ENCODE data around the gene PBX2.

Gene PBX2

GRCh38 chr6:32190054-32190851, at the start of gene PBX2:
Gene PBX2, minus strand, starts transcription at chr6:32190202. Its CDS starts 287 bp downstream, at chr6:32189915.
- TF ChIP-seq CTCF (IDR thresholded peaks at IDR 0.05; ENCODE audit: borderline replicate concordance, control extremely low read depth, extremely low read depth, insufficient read depth, missing control alignments): peak; percentile 5
- in situ Hi-C loops (cut with MboI; ENCODE audit: low sequenced_read_pairs, unreplicated experiment): no loop called here
- peak; percentile 89 for DNase-seq (ENCODE audit: low spot score)

GRCh38 chr6:32239462-32239861, 49.5 kb upstream of the PBX2 start:
- no peak for DNase-seq (ENCODE audit: low spot score)
- no peak for TF ChIP-seq CTCF (IDR thresholded peaks at IDR 0.05; ENCODE audit: borderline replicate concordance, control extremely low read depth, extremely low read depth, insufficient read depth, missing control alignments)
- in situ Hi-C loops (cut with MboI; ENCODE audit: low sequenced_read_pairs, unreplicated experiment): loop anchor here (25.0 kb wide), 1 partner anchor 548 kb away; no protein-coding TSS in a partner anchor

GRCh38 chr6:32234934-32235333, 44.9 kb upstream of the PBX2 start:
- in situ Hi-C loops (cut with MboI; ENCODE audit: low sequenced_read_pairs, unreplicated experiment): loop anchor here (25.0 kb wide), 1 partner anchor 552 kb away; no protein-coding TSS in a partner anchor
- peak; percentile 40 for DNase-seq (ENCODE audit: low spot score)

GRCh38 chr6:32226434-32226833, 36.4 kb upstream of the PBX2 start:
- in situ Hi-C loops (cut with MboI; ENCODE audit: low sequenced_read_pairs, unreplicated experiment): loop anchor here (25.0 kb wide), 1 partner anchor 561 kb away; no protein-coding TSS in a partner anchor
- DNase-seq (ENCODE audit: low spot score): no peak
- no peak for TF ChIP-seq CTCF (IDR thresholded peaks at IDR 0.05; ENCODE audit: borderline replicate concordance, control extremely low read depth, extremely low read depth, insufficient read depth, missing control alignments)

More at GRCh38 chr6:32234934-32235333, 44.9 kb upstream of the PBX2 start:
- TF ChIP-seq CTCF (IDR thresholded peaks at IDR 0.05; ENCODE audit: borderline replicate concordance, control extremely low read depth, extremely low read depth, insufficient read depth, missing control alignments): peak; percentile 4

- DNase-seq (ENCODE audit: low spot score): no peak
- in situ Hi-C loops (cut with MboI; ENCODE audit: low sequenced_read_pairs, unreplicated experiment): loop anchor here (25.0 kb wide), 1 partner anchor 563 kb away; no protein-coding TSS in a partner anchor
- TF ChIP-seq CTCF (IDR thresholded peaks at IDR 0.05; ENCODE audit: borderline replicate concordance, control extremely low read depth, extremely low read depth, insufficient read depth, missing control alignments): no peak
Measured at GRCh38 chr6:32224696-32225095, 34.7 kb upstream of the PBX2 start.

GRCh38 chr6:32223258-32224235, 33.5 kb upstream of the PBX2 start, which contains the start of gene NOTCH4:
Gene NOTCH4, minus strand, starts transcription at chr6:32224067. Its CDS starts 139 bp downstream, at chr6:32223928.
- DNase-seq (ENCODE audit: low spot score): no peak
- in situ Hi-C loops (cut with MboI; ENCODE audit: low sequenced_read_pairs, unreplicated experiment): no loop called here
- no peak for TF ChIP-seq CTCF (IDR thresholded peaks at IDR 0.05; ENCODE audit: borderline replicate concordance, control extremely low read depth, extremely low read depth, insufficient read depth, missing control alignments)

Data from GM13976 (cell line).